ENCODE measurements around the gene XRCC5.

DNA sequence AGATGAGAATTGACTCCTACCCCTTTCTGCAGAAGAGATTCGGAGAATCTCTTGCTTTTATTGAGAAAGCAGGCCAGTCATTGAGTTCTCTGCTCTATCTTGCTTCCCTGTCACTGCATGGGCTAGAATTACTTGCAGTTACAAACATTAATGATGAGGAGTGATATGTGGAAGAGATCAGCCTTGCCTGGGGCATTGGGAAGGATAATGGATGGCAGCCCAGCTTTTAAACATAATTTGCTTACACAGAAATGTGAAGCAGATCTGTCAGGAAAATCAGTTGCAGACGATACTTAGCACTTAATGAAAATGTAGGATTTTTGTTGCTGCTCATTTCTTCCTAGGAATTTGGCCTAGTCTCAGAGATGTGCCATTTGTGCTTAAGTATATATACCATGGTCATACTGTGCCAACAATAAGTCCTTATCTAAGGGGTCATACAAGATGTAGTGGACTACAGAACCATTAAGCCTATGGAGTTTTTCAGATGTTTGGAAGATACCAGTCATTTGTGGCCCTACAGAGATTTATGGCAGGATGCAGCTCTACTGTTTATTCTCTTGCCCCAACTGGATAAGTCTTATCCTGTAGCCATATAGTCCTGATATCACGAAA lies 92.7 kb downstream of the XRCC5 start:
- TF ChIP-seq CTCF (IDR thresholded peaks at IDR 0.05) = no peak
- no peak for TF ChIP-seq POLR2A (IDR thresholded peaks at IDR 0.05)
